SK-N-DZ (cell line): ENCODE results near the gene KCNIP3.

Experiments
- DNase-seq: peaks from one replicate; pipeline ENCODE4 v3.0.0-alpha.2; 2015; ENCODE audit warnings: low spot score

The KCNIP3 gene

GRCh38 chr2:95327861-95328260 lies 30.7 kb downstream of the KCNIP3 start:
- DNase-seq, result no peak

- DNase-seq, result no peak
Observed at GRCh38 chr2:95328358-95329125, 31.4 kb downstream of the KCNIP3 start.

- DNase-seq, result no peak
Observed at GRCh38 chr2:95329401-95329800, 32.3 kb downstream of the KCNIP3 start.

GRCh38 chr2:95329891-95330793 lies 33.0 kb downstream of the KCNIP3 start:
- DNase-seq, result peak; percentile 13

GRCh38 chr2:95330794-95331338 lies 33.7 kb downstream of the KCNIP3 start:
- no peak for DNase-seq

GRCh38 chr2:95331606-95332005 lies 34.5 kb downstream of the KCNIP3 start:
- no peak for DNase-seq

GRCh38 chr2:95332036-95332435 lies 34.9 kb downstream of the KCNIP3 start:
- DNase-seq, result no peak

- DNase-seq, result no peak
Observed at GRCh38 chr2:95333056-95333455, 35.9 kb downstream of the KCNIP3 start.

- no peak for DNase-seq
Observed at GRCh38 chr2:95333888-95334338, 36.8 kb downstream of the KCNIP3 start.

GRCh38 chr2:95334916-95335641 lies 37.9 kb downstream of the KCNIP3 start:
- no peak for DNase-seq

- DNase-seq, result no peak
Observed at GRCh38 chr2:95336406-95336805, 39.3 kb downstream of the KCNIP3 start.

- no peak for DNase-seq
Observed at GRCh38 chr2:95337829-95338228, 40.7 kb downstream of the KCNIP3 start.

GRCh38 chr2:95342556-95343320 lies 45.6 kb downstream of the KCNIP3 start:
- DNase-seq, result no peak

- DNase-seq, result no peak
Observed at GRCh38 chr2:95343429-95344214, 46.5 kb downstream of the KCNIP3 start.

- DNase-seq, result no peak
Observed at GRCh38 chr2:95344215-95344583, 47.1 kb downstream of the KCNIP3 start.

- DNase-seq, result no peak
Observed at GRCh38 chr2:95344656-95345055, 47.5 kb downstream of the KCNIP3 start.

GRCh38 chr2:95345081-95345562 lies 48.0 kb downstream of the KCNIP3 start:
- DNase-seq, result no peak

- peak; percentile 67 for DNase-seq
Observed at GRCh38 chr2:95345563-95346230, 48.5 kb downstream of the KCNIP3 start.

- DNase-seq, result no peak
Observed at GRCh38 chr2:95346231-95346737, 49.1 kb downstream of the KCNIP3 start.
